Activated CD8-positive, alpha-beta memory T cell treated with anti-CD3 and anti-CD28 coated beads, Interleukin-2, amount 50 U/mL, for 24 hours (primary cell): ENCODE data around the gene SUMF2.
A peak's percentile ranks its signal among the peaks of the same experiment; 100 is the strongest.
"Not testable (repeated sequence)": the region's sequence is repeated elsewhere in the genome, so short reads cannot be mapped to it uniquely, and the experiment has no call there.

ENCODE experiments used
- DNase-seq: peaks from one replicate; pipeline ENCODE4 v3.0.0-alpha.2; 2020; ENCODE audit errors: extremely low read depth

The SUMF2 gene

GRCh38 chr7:56063882-56064625 lies at the start of gene SUMF2:
Gene SUMF2, plus strand, starts transcription at chr7:56064286. Its CDS starts 26 bp downstream, at chr7:56064312.
- DNase-seq = peak; percentile 73

DNA sequence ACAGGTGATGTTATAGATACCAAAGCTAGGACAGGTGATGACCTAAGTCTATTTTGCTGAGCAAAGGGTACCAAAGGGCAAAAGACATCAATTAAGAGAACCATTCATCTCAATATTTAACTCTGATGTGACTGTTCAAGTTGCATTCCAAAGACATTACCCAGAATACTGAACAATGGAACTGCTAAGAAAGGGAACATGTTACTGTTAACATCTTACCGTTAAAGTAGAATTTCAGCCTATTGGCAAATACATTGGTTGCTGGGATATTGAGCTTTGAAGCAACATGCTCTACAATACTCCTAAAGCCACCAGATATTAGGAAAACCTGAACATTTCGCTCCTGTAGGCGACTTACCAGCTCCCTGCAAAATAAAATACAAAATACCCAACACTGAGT lies 47.1 kb upstream of the SUMF2 start:
- DNase-seq = not testable (repeated sequence)

- no peak for DNase-seq
Observed at GRCh38 chr7:56019501-56019900, 44.6 kb upstream of the SUMF2 start.

DNA sequence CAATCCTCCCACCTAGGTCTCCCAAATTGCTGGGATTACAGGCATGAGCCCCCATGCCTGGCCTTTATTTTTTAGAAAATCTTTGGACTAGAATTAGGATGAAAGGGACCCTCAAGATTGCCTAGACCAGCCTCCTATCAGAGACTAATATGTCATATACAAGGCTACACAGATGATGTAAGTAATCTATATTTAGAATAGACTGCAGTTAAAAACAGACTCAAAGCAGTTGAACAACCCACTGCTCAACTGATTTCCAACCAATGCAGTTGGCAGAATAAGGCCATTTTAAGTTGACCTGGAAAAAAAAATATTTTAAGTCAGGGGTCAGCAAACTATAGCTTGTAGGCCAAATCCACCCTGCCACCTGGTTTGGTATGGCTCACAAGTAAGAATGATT lies 40.6 kb upstream of the SUMF2 start:
- no peak for DNase-seq

DNA sequence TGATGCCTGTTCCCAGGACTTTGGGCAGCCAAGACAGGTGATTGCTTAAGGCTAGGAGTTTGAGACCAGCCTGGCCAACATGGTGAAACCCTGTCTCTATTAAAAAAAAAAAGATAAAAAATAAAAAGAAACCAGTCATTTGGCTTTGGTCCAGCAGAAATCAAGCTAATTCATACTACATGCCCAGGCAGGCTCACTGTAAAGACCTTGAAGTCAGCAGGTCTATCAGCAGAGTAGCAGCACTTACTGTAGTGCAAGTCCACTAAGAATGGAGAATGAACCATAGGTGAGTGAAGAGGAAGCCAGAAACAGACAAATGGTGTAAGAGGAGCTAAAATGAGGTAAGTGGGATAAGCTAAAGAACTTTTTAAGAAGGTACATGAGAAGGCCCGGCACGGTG lies 37.5 kb upstream of the SUMF2 start:
- no peak for DNase-seq

DNA sequence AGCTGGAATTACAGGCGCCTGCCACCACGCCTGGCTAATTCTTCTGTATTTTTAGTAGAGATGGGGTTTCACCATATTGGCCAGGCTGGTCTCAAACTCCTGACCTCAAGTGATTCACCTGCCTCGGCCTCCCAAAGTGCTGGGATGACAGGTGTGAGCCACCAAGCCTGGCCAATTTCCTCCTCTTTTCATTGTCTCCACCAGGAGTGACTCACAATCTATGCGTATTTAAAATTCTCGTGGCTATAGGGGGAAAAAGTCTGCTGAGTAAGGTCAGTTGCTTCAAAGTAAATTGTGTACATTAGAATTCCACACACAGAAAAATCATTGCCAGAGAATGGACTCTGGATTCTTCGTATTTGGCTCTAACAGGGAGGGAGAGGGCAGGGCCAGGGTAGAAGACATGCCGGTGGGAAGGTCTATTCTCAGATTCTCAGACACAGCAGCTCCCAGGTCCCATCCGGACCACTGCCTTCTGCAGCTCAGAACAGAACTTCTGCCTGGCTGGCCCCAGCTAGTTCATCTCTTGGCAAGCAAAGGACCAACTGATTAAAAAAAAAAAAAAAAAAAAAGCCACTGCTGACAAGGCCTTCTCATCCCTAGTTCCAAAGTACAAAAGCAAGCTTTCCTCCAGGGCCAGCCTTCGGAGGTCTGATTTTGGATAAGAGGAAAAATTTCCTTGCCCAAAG lies 35.0 kb upstream of the SUMF2 start:
- no peak for DNase-seq

DNA sequence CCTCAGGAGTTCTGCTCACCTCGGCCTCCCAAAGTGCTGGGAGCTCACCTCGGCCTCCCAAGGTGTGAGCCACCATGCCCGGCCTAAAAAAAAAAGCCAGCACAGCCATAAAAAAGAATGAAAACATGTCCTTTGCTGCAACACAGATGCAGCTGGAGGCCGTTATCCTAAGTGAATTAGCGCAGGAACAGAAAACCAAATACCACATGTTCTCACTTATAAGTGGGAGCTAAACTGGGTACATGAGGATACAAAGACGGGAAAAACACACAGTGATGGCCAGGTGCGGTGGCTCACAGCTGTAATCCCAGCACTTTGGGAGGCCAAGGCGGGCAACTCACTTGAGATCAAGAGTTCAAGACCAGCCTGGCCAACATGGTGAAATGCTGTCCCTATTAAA lies 33.7 kb upstream of the SUMF2 start:
- no peak for DNase-seq

GRCh38 chr7:56031556-56031955 lies 32.5 kb upstream of the SUMF2 start:
- DNase-seq = not testable (repeated sequence)

DNA sequence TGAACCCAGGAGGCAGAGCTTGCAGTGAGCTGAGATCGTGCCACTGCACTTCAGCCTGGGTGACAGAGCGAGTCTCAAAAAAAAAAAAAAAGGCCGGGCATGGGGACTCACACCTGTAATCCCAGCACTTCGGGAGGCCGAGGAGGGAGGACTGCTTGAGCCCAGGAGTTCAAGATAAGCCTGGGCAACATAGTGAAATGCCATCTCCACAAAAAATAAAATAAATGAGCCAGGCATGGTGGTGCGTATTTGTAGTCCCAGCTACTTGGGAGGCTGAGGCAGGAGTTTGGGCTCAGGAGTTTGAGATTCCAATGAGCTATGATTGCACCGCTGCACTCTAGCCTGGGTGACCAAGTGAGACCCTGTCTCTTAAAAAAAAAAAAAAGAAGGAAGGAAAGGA lies 31.5 kb upstream of the SUMF2 start:
- not testable (repeated sequence) for DNase-seq

GRCh38 chr7:56033671-56034432 lies 30.2 kb upstream of the SUMF2 start:
- no peak for DNase-seq

- no peak for DNase-seq
Observed at GRCh38 chr7:56040730-56041129, 23.4 kb upstream of the SUMF2 start.

- DNase-seq = not testable (repeated sequence)
Observed at GRCh38 chr7:56045758-56046157, 18.3 kb upstream of the SUMF2 start.

- no peak for DNase-seq
Observed at GRCh38 chr7:56046721-56047445, 17.2 kb upstream of the SUMF2 start.

DNA sequence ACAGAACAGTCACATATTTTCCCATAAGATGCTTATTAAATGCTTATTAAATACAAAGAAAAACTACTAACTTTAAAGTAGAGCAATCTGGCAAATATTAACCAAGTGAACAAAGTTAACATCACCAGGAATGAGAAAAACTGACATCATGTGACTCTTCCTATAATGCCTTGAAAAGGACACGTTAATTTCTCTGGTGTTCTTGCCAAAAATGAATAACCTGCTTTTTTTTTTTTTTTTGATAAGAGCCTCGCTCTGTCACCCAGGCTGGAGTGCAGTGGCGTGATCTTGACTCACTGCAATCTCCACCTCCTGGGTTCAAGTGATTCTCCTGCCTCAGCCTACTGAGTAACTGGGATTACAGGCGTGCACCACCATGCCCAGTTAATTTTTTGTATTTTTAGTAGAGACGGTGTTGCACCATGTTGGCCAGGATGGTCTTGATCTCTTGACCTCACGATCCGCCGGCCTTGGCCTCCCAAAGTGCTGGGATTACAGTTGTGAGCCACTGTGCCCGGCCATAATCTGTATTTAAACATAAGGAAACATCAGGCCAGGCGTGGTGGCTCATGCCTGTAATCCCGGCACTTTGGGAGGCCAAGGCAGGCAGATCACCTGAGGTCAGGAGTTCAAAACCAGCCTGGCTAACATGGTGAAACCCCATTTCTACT lies 16.5 kb upstream of the SUMF2 start:
- not testable (repeated sequence) for DNase-seq

DNA sequence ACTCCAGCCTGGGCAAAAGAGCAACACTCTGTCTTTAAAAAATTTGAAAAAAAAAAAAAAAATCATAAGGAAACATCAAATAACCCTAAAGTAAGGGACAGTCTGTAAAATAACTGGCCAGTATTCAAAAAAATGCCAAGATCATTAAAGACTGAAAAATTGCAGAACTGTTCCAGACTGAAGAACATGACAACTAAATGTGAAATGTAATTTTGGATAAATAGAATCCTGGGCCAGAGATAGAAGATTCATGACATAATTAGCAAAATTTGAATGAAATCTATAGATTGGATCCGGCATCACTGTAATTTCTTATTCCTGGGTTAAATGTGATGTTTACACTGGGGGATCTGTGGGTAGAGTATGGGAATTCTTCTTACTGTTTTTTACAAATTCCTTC lies 15.8 kb upstream of the SUMF2 start:
- DNase-seq = no peak

- DNase-seq = not testable (repeated sequence)
Observed at GRCh38 chr7:56048763-56049162, 15.3 kb upstream of the SUMF2 start.

- no peak for DNase-seq
Observed at GRCh38 chr7:56051053-56051338, 13.1 kb upstream of the SUMF2 start.

DNA sequence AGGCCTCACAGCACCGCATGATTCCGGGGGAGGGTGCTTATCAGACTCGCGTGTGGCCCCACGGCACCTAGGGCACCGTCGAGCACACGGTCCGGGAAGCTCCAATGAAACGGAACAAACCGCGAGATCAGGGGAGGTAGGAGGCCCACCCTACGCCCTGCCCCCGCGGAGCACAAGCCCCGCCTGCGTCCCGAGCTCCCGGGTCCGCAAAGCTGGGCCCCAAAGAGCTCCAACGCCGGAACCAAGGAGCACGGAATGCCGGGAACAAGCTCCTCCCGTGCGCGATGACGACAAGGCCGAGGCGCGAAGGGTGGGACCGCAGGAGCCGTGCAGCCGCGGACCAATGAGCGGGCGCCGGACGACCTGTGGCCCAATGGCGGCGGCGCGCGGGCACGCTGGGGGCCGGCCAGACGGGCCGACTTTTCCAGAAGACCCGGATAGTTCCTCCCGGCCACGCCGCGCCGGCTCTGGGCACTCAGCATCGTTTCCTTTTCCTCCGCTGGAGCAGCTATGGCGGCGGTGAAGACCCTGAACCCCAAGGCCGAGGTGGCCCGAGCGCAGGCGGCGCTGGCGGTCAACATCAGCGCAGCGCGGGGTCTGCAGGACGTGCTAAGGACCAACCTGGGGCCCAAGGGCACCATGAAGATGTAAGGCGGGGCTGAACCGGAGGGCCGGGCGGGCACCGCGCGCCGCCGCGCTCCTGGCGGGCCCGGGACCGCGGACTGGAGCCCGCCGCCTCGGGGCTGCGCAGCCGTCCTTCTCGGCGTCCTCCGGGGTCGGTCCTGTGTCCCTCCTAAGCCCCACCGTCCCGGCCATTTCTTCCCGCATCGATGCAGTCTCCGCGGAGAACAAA lies 12.5 kb upstream of the SUMF2 start, which contains the start of the genes CCT6A and PSPH:
CCT6A (plus strand) TSS at position 427 of the 853 bp plus-strand sequence; CDS start at position 511, 84 bp downstream.
PSPH (minus strand) TSS at position 106 of the 853 bp plus-strand sequence. CDS start 30,232 bp downstream, outside the sequence.
- DNase-seq = peak; percentile 87

- no peak for DNase-seq
Observed at GRCh38 chr7:56053379-56053778, 10.7 kb upstream of the SUMF2 start.

DNA sequence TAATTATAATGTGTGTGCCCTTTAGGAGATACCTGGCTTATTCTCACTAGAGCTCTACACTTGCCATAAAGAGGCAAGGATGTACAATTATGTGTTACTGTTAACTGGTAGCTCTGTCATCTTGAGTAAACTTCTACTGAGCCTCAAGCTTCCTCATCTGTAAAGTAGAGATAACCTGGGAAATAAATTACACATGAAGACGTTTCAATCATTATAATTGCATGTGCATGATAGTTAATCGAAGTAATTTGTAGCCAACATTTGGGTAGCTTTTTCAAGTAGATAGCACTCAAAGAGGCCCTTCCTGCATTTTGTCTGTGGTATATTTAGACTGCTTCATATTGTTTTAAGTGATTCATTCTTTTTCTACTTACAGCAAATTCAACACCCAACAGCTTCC lies 10.1 kb upstream of the SUMF2 start:
- DNase-seq = no peak
